Cerebellar nuclear complex (tissue), 1 donor: Measurements from ENCODE around the gene PPP1R2.

Experiments used
- DNase-seq, 2 experiments: peaks; one replicate each; lab custom pipeline; 2025; lab: John Stamatoyannopoulos, UW

PPP1R2 gene

DNA sequence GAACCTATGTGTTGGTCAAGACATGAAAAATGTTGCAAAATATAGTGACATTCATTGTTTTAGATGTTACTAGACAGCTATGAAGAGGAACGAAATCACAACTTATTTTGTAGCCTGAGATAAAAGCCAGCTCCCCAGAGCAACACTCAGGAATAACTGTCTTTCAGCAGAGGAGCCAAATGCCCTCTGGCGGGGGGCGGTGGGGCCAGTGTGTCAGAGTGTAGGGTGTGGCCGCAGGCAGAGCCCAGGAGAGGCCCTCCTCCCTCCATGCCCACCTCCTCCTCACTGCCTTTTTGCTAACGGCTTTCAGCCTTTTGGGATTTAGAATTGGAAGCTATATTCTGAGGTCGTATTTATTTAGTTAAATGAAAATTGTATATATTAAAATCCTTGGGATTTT, 23.7 kb upstream of the PPP1R2 start:
- no peak for DNase-seq

- no peak for DNase-seq
Observed at GRCh38 chr3:195565716-195566115, 22.6 kb upstream of the PPP1R2 start.

- DNase-seq = no peak
Observed at GRCh38 chr3:195563317-195563716, 20.2 kb upstream of the PPP1R2 start.

GRCh38 chr3:195559723-195560409, 16.7 kb upstream of the PPP1R2 start:
- no peak for DNase-seq

DNA sequence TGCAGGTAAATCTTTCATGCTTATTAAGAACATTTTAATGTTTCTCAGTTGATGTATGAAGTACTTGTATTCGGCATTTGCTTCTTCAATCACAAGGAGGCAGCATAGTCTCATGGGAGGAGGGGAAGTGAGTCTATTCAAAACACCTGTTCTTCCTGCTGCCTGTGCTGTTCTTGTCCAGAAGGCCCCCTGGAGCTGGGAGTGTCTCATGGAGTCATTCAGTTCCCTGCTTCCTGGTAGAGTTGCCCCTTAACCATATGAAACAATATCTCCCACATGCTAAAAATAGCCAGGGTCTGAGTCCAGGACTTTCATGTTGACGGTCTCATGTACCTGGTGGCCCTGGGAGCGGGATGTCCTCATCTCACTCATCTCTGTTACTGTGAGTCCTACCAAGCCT, 15.5 kb upstream of the PPP1R2 start:
- no peak for DNase-seq

- DNase-seq = no peak
Observed at GRCh38 chr3:195557322-195557721, 14.2 kb upstream of the PPP1R2 start.

- DNase-seq = no peak
Observed at GRCh38 chr3:195556390-195556789, 13.3 kb upstream of the PPP1R2 start.

DNA sequence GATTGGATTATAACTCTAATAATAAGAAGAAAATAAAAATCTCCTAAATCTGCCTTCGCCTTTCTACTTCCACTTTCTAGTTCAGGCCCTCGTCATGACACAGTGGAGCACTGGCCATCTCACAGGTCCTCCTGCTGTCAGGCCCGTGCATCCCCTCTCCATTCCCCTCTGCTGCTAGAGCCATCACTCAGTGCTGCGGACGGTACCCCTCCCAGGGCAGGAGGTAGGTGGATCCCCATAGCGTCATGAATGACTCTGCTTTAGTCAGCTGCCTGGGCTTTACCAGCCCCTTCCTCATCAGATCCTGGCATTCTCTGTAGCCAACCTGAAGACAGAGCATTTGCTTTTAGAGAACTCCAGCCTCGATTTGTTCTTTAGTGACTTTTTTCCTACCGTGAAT, 12.0 kb upstream of the PPP1R2 start:
- DNase-seq = no peak

- DNase-seq = no peak
Observed at GRCh38 chr3:195554458-195554857, 11.3 kb upstream of the PPP1R2 start.

DNA sequence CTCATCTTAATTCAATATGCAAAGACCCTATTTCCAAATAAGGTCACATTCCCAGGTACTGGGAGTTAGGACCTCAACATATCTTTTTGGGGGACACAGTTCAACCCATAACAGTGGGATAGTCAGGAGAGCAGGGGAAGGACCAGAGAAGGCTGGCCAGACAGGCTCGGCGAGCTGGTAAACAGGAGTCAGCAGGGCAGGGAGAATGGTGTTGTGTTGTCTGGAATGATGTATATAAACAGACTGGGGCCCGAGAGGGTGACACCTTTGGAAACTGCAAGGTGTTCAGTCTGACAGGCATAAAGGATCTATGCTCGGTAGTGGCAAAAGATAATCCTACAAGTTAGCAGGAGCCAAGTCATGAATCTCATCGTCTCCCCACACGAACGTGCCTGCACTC, 10.1 kb upstream of the PPP1R2 start:
- DNase-seq = no peak

GRCh38 chr3:195551381-195551978, 8.4 kb upstream of the PPP1R2 start:
- DNase-seq = no peak

DNA sequence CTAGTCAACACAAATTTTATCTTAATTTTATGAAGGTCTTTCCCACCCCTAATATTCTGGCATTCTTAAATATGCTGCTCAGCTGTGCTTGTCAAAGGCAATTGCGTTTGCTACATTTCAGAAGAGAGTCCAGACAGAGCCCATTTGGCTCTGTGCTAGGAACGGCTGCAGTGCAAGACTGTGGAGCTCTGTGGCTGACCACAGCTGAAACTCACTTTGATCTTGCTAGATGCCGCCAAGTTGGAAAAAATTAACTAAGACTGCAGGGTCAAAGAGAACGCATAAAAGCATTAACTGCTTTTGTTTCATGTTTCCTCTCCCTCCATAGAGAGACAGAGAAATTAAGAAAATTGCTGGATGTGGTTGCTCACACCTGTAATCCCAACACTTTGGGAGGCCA, 7.6 kb upstream of the PPP1R2 start:
- no peak for DNase-seq

DNA sequence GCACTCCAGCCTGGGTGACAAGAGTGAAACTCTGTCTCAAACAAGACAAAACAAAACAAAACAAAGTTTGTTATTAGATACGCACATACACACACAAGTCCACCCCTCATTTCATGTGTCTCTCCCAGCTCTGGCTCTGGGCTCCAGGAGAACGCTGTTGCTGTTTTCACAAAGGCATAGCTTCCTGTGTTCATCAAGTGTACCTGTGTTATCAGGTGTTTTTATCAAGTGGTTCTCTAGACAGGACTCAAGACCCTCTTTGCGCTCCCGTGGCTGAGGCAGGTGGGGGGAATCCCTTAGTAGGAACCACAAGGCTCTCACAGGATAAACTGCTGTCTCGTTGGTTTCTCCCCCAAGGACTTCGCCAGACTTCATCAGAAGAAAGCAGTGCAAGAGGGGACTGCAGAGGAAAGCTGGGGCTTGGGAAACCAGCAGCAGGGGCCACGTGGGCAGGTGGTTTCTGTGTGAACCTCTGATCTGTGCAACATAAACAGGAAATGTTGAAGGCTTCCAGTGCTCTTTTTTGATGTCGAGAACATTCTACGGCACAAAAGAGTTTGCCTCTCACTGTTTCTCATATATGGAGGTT, 6.9 kb upstream of the PPP1R2 start:
- DNase-seq = no peak

DNA sequence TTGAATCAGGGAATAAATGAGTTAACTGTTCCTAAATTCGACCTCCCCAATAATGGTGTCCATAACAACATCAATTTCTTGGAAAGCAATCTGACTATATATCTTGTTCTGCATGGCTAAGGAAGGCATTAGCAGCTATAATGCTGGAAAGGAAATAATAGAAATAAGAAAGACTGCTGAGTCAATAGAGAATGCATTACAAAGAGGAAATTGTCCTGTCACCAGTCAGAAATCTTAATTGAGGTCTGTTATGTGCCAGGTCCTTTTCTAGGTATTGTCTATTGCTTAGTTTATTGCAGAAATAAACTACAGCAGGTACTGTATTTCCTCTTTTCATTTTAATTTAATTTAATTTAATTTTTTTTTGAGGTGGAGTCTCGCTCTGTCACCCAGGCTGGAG, 5.9 kb upstream of the PPP1R2 start:
- no peak for DNase-seq

DNA sequence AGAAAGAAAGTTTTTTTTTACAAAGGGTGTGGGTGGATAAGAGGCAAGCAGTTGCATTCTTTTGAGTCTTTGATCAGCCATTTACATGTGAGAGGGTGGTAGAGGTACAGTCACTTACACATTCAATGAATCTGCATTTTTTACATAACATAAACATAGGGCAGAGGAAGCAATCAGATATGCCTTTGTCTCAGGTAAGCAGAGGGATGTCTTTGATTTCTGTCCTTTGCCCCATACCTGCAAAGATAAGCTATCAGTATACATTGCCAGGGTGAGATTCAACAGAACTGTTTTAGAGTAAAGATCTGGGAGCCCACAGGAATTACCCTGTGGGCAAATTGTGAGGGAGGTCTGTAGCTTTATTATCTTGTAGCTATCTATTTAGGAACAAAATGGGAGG, 5.4 kb upstream of the PPP1R2 start:
- DNase-seq = no peak

DNA sequence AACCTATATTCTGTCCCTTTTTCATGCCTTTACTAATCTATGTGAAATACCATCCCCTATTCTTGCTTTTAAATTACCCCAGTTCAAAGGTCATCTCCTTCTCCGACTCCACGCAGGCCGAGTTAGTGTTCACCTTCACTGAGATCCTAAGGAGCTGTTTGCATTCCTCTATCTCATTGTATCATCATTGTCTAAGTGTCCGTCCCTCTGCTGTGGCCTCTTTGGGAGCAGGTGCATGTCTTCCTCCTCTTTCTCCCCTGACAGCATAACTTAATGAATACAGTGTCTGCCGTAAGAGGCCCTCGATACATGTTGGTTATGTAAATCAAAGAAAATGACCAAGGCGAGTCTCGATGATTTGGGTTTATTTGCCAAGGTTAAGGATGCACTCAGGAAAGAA, 4.9 kb upstream of the PPP1R2 start:
- DNase-seq = no peak

DNA sequence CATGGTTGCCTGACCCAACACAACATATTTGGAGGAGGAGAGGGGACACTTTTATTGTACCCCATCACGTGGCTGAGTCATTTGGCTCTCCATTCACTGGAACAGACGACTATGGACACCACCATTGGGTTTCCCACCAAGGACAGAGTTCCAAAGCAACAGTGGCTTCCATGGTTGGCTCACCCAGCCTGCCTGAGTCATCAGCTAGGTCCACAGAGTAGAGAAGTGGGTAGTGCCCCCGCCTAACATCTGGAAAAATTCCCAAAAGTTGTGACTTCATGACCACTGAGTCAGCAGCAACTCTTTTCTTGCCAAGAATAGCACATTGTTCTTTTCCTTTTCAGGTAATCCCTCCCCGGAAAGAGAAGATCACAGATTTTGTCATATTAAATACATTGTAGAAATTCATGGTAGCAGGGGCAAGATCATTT, 3.0 kb upstream of the PPP1R2 start:
- DNase-seq = no peak

DNA sequence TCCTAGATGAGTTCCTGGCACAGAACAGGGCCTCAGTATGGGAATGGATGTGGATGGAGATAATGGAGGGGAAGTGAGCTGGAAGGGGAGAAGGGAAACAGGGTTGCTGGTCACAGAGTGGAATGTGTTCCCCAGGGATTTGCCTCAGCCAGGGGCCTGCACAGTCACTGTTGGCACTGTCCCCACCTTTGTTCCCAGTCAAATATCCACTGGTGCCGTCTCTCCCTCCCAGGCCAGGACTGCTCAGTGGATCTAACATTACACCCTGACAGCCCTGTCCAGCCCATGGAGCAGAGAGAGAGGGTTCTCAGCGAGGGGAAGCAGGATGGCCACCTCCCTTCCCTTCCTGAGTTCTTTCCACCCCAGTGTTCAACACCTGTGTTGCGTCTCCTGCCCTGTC, 1.5 kb upstream of the PPP1R2 start:
- DNase-seq = no peak

DNA sequence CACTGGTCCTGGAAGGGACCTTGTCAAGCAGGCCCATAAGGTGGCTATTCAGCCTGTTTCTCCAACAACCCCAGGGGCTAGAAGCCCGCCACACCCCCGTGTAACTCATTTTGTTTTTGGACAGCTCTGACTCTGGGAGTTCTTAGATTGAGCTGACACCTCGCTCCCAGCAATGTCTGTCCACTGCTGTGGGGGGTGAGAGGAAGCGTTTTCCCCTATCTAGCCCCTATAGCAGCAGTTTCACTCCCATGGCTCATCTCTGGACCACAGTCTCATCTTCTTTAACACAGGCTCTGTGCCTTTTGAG, 1.1 kb upstream of the PPP1R2 start:
- no peak for DNase-seq

GRCh38 chr3:195543500-195544229, 540 bp upstream of the PPP1R2 start:
- no peak for DNase-seq

DNA sequence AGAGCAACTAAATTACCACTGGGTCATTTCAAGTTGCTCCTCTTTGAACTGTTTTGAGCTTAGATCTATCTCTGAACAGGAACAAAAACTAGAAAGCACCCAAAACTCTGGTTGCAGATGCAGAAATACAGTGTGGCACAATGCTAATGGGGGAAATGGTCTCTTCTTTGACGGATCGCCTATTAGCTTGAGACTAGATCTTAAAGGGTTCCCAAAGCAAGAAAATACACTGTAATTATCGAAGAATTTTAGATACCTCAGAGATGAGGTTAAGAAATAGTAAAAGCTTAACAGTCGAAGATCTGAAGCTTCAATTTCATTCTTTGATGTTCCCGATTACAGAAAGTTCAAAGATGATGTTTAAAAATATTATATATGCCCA, 818 bp downstream of the PPP1R2 start:
- no peak for DNase-seq

GRCh38 chr3:195540511-195540910, 2.6 kb downstream of the PPP1R2 start:
- no peak for DNase-seq

DNA sequence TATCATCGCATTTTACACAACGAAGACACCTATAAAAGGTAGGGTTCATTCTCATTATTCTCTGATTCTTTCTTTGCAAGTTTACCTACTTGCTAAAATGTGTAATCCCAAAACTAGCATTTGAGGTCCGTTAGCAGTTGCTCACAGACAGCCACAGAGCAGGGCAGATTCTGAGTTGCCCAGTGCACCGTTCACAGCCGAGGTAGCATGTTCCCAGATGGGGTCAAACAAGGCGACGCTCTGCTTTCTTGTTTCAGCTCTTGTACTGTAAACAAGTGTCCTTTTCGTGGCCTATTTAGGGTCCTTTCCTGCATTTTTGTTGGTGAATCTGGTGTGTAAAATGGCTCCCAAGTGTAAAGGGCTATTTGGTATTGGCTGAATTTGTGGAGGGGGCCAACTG, 3.1 kb downstream of the PPP1R2 start:
- DNase-seq = no peak
